HCT116 (cell line): ENCODE results near the gene PRCC. TPM values are rescaled to one million over a fixed set of nuclear protein-coding genes. Genes with fewer than 3 reads are reported as not detected.

ENCODE experiments used
- ATAC-seq: fragments of 200-7000 bp; cut with Tn5 transposase; 2 replicates; pipeline ENCODE4 v1.9.1; 2020; ENCODE audit warnings: mild to moderate bottlenecking, moderate library complexity
- BruUV-seq: library from RNA; stranded (reverse); fragments of 400-500 nt; replicated peaks from 2 replicates; lab custom pipeline; 2021; lab: Mats Ljungman, UMichigan
- CTCF ChIA-PET: fragments of 300-600 bp; sonication (Branson Sonifier 250); formaldehyde crosslinking; loops from one replicate; lab custom pipeline; 2021; ENCODE audit warnings: antibody characterized with exemption; lab: Charles Lee
- POLR2A ChIA-PET: fragments of 300-600, 350-600 bp; sonication (Branson Sonifier 250); formaldehyde crosslinking; loops from one replicate; lab custom pipeline; 2021; ENCODE audit warnings: antibody characterized with exemption; lab: Charles Lee
- RAD21 ChIA-PET, 2 experiments: fragments of 300-600 bp; sonication (Branson Sonifier 250); formaldehyde crosslinking; loops; one replicate each; lab custom pipeline; 2023; ENCODE audit warnings: low total read pairs in 2 of 2; ENCODE audit not compliant: uncharacterized antibody in 2 of 2, unreplicated experiment in 2 of 2, low non-redundant PET in 1 of 2; lab: Charles Lee
- DNase-seq: peaks from one replicate; pipeline ENCODE4 v3.0.0-alpha.2; 2010; ENCODE audit warnings: low read depth, low spot score
- H2AFZ ChIP-seq: fragments of 200-600 bp; shearing (Covaris generic), sonication (generic); 2 replicates; pipeline ENCODE4 v1.6.1; 2017; ENCODE audit warnings: low read depth, mixed run types, mixed read lengths, antibody characterized with exemption, low read length; ENCODE audit not compliant: poor library complexity, severe bottlenecking
- H3K27ac ChIP-seq: 2 replicates; pipeline ENCODE4 v1.5.1; 2012; ENCODE audit warnings: low read depth, low read length
- H3K27me3 ChIP-seq: fragments of 200-600 bp; sonication (generic); 2 replicates; pipeline ENCODE4 v1.6.1; 2016; ENCODE audit warnings: mixed run types, low read length, mixed read lengths; ENCODE audit not compliant: insufficient read depth
- H3K36me3 ChIP-seq, 2 experiments: fragments of 200-500 bp in 1 of 2; fragments of 200-600 bp in 1 of 2; sonication (Bioruptor generic) in 1 of 2; sonication (generic) in 1 of 2; 2 replicates each; pipeline versions ENCODE4 v1.5.1 to v1.6.1; 2014 to 2016; ENCODE audit warnings: low read length in 2 of 2, inconsistent platforms in 1 of 2, mixed read lengths in 1 of 2, mixed run types in 1 of 2; ENCODE audit not compliant: insufficient read depth in 2 of 2, control insufficient read depth in 1 of 2
- H3K4me1 ChIP-seq, 2 experiments: fragments of 200-600 bp in 1 of 2; sonication (generic) in 1 of 2; 2 replicates each; pipeline versions ENCODE4 v1.5.1 to v1.6.1; 2012 to 2017; ENCODE audit warnings: low read length in 2 of 2, inconsistent platforms in 1 of 2, mild to moderate bottlenecking in 1 of 2, mixed read lengths in 1 of 2, mixed run types in 1 of 2, moderate library complexity in 1 of 2; ENCODE audit not compliant: insufficient read depth in 2 of 2, control insufficient read depth in 1 of 2
- H3K4me2 ChIP-seq: fragments of 200-600 bp; sonication (generic); 2 replicates; pipeline ENCODE4 v1.6.1; 2017; ENCODE audit warnings: mixed run types, low read length, mixed read lengths
- H3K4me3 ChIP-seq, 2 experiments: fragments of 200-600 bp in 1 of 2; sonication (generic) in 1 of 2; replicated peaks in 1 of 2; 2 replicates each; pipeline ENCODE4 v1.5.1; 2011 to 2016; ENCODE audit warnings: low read length in 2 of 2, control low read depth in 1 of 2, low read depth in 1 of 2, mild to moderate bottlenecking in 1 of 2, mixed read lengths in 1 of 2, mixed run types in 1 of 2
- H3K79me2 ChIP-seq: fragments of 200-600 bp; sonication (generic); 2 replicates; pipeline ENCODE4 v1.6.1; 2017; ENCODE audit warnings: mild to moderate bottlenecking, mixed run types, low read length, moderate library complexity, mixed read lengths; ENCODE audit not compliant: insufficient read depth
- H3K9ac ChIP-seq: fragments of 200-600 bp; sonication (generic); 2 replicates; pipeline ENCODE4 v1.6.1; 2016; ENCODE audit warnings: low read length, mixed read lengths
- H3K9me2 ChIP-seq: fragments of 200-600 bp; sonication (generic), shearing (Covaris generic); 2 replicates; pipeline ENCODE4 v1.6.1; 2017; ENCODE audit warnings: mixed run types, mild to moderate bottlenecking, moderate library complexity; ENCODE audit not compliant: insufficient read depth
- H3K9me3 ChIP-seq, 2 experiments: fragments of 200-500 bp in 1 of 2; fragments of 200-600 bp in 1 of 2; sonication (Bioruptor generic) in 1 of 2; sonication (generic) in 1 of 2; 2 replicates each; pipeline ENCODE4 v1.6.1; 2014 to 2017; ENCODE audit warnings: low read length in 2 of 2, mixed read lengths in 2 of 2, inconsistent platforms in 1 of 2, low read depth in 1 of 2, mild to moderate bottlenecking in 1 of 2, mixed run types in 1 of 2, moderate library complexity in 1 of 2; ENCODE audit not compliant: control insufficient read depth in 1 of 2, insufficient read depth in 1 of 2
- H4K20me1 ChIP-seq: fragments of 200-600 bp; sonication (generic), shearing (Covaris generic); 2 replicates; pipeline ENCODE4 v1.6.1; 2017; ENCODE audit warnings: mixed run types, mild to moderate bottlenecking, moderate library complexity; ENCODE audit not compliant: insufficient read depth
- ATF3 ChIP-seq: IDR thresholded peaks from 2 replicates; pipeline ENCODE4 v1.6.1; 2012
- EGR1 ChIP-seq: IDR thresholded peaks from 2 replicates; pipeline ENCODE4 v1.6.1; 2012; ENCODE audit warnings: low read depth
- ELF1 ChIP-seq: IDR thresholded peaks from 2 replicates; pipeline ENCODE4 v1.6.1; 2012; ENCODE audit warnings: low read depth, borderline replicate concordance
- EZH2 ChIP-seq: fragments of 200-600 bp; sonication (generic); IDR thresholded peaks from 2 replicates; pipeline ENCODE4 v1.6.1; 2017; ENCODE audit warnings: antibody characterized with exemption, mixed run types
- FOSL1 ChIP-seq: IDR thresholded peaks from 2 replicates; pipeline ENCODE4 v1.6.1; 2012; ENCODE audit warnings: low read depth
- JUND ChIP-seq: IDR thresholded peaks from 2 replicates; pipeline ENCODE4 v1.6.1; 2012
- POLR2A ChIP-seq: IDR thresholded peaks from 2 replicates; pipeline ENCODE4 v1.7.0; 2011; ENCODE audit warnings: borderline replicate concordance; ENCODE audit not compliant: insufficient read depth, insufficient read length; ENCODE audit errors: extremely low read depth
- RAD21 ChIP-seq: IDR thresholded peaks from 2 replicates; pipeline ENCODE4 v1.6.1; 2012; ENCODE audit warnings: low read depth, mild to moderate bottlenecking
- SIN3A ChIP-seq: IDR thresholded peaks from 2 replicates; pipeline ENCODE4 v1.6.1; 2012; ENCODE audit warnings: low read depth
- SP1 ChIP-seq: IDR thresholded peaks from 2 replicates; pipeline ENCODE4 v1.6.1; 2012; ENCODE audit warnings: low read depth
- SRF ChIP-seq: IDR thresholded peaks from 2 replicates; pipeline ENCODE4 v1.6.1; 2012; ENCODE audit warnings: low read depth
- TCF7L2 ChIP-seq: IDR thresholded peaks from 2 replicates; pipeline ENCODE4 v1.7.0; 2011; ENCODE audit warnings: borderline replicate concordance, inconsistent platforms; ENCODE audit not compliant: insufficient read depth, insufficient read length; ENCODE audit errors: extremely low read depth
- ZFX ChIP-seq: fragments of 450-650 bp; IDR thresholded peaks from 2 replicates; pipeline ENCODE4 v1.6.1; 2017
- ZNF274 ChIP-seq: fragments of 200-500 bp; sonication (Bioruptor generic); IDR thresholded peaks from 2 replicates; pipeline ENCODE4 v1.6.1; 2014; ENCODE audit warnings: mild to moderate bottlenecking, low read depth, low read length, inconsistent platforms
- intact Hi-C: fragments of 100-400 bp; cut with micrococcal nuclease; formaldehyde crosslinking; loops from 2 replicates; pipeline ENCODE4 v1.10.0; 2022
- total RNA-seq: library from RNA; stranded (reverse); gene quantifications from one replicate; pipeline ENCODE4 v1.2.1, GENCODE V29; 2021; ENCODE audit not compliant: unreplicated experiment
- TF ChIP-seq, protein P1 (sequence below): IDR thresholded peaks from 2 replicates; pipeline ENCODE4 v1.6.1; 2011; ENCODE audit warnings: mild to moderate bottlenecking, low read length, moderate library complexity; ENCODE audit not compliant: insufficient replicate concordance; ENCODE audit errors: extremely low read depth

PRCC gene
- total RNA-seq, 1 experiment from 2014 or later: 78.1 TPM

DNA sequence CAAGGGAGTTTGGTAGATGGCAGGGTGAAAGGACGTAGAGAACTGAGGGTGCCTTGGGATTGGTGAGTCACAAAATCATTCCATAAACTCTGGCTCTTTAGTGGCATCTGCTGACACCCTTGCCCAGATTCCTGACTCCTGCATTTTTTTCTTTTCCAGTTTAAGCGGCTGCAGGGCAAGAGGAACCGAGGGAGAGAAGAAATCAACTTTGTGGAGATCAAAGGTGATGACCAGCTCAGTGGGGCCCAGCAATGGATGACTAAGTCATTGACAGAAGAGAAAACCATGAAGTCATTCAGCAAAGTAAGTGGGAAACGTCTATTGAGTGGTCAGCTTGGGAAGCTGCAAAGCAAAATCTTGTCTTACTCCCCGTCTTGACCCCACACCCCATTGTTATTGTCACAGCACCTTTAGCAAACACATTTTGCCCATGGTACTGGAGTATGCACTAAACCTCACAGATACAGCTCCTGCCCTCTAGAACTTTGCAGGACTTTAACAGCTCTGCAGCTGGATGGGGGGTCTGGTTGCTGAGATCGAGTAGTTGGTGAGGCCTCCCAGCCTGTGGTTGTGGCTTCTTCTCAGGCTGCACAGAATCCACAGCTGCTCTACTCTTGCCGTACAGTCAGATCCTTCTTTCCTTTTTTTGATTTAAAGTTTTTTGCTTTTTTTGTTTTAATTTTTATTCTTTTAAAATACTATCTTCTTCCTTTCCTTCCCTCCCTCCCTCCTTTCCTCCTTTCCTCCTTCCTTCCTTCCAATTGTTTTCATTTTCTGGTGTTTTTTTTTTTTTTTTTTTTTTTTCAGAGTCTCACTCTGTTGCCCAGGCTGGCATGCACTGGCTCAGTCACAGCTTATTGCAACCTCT is 27.4 kb downstream of the PRCC start:
- ChIA-PET POLR2A (no interaction called here), RAD21 (no interaction called here)
- no peak for DNase-seq
- Histone ChIP-seq H3K27ac (no peak overlapping the region), H3K36me3 (peaks cover 65 to 72% of the 10 kb centered on the region in 2 experiments), H3K4me1 (peaks cover 2 to 8% of the 10 kb centered on the region in 2 experiments; a peak in 2 of 4 replicates), H3K9me2 (no peaks in the 10 kb centered on the region)
- BruUV-seq: no TSS peak
- TF ChIP-seq ZNF274 (no peak), SRF (no peak), ZFX (no peak), SP1 (no peak), FOSL1 (no peak), POLR2A (no peak)
- TF ChIP-seq, all 23 proteins: peak for 0
- Histone ChIP-seq H3K4me2 (no peak overlapping the region), H3K27me3 (no peaks in the 10 kb centered on the region), H3K9ac (no peak overlapping the region), H4K20me1 (0 out of 2 replicates have a peak, but pooled peaks cover 4% of the 10 kb centered on the region), H3K4me3 (no peak overlapping the region), H2AFZ (no peak overlapping the region), H3K9me3 (no peaks in the 10 kb centered on the region), H3K79me2 (peaks cover 17% of the 10 kb centered on the region)
- ATAC-seq: no peak
- intact Hi-C loops: loop anchor here (5.0 kb wide), 1 partner anchor 133 kb away; no protein-coding TSS in a partner anchor
- CTCF ChIA-PET: interaction anchor here (1.6 kb wide), 1 partner anchor 65 kb away, joined by 6 read pairs; no protein-coding TSS in a partner anchor

GRCh38 chr1:156795374-156795733 is 28.0 kb downstream of the PRCC start:
- BruUV-seq: no TSS peak
- H3K79me2 ChIP-seq: peaks cover 13% of the 10 kb centered on the region; the same call in 1 of the 2 replicates
- no peaks in the 10 kb centered on the region for H3K9me3 ChIP-seq
- RAD21 ChIA-PET: no interaction called here
- ATAC-seq (no peak), DNase-seq (no peak)
- H3K4me2 ChIP-seq: no peak overlapping the region
- POLR2A ChIA-PET: no interaction called here
- H3K36me3 ChIP-seq: peaks cover 69 to 72% of the 10 kb centered on the region in 2 experiments
- no peak overlapping the region for H2AFZ ChIP-seq
- intact Hi-C loops: loop anchor here (5.0 kb wide), 1 partner anchor 132 kb away; no protein-coding TSS in a partner anchor
- no peak overlapping the region for H3K4me3 ChIP-seq
- TF ChIP-seq EGR1: no peak
- no peak for TF ChIP-seq SIN3A
- no peak for TF ChIP-seq ATF3
- no peak for TF ChIP-seq RAD21
- no peak for TF ChIP-seq EZH2
- TF ChIP-seq ZNF274: no peak
- TF ChIP-seq, protein P1, sequence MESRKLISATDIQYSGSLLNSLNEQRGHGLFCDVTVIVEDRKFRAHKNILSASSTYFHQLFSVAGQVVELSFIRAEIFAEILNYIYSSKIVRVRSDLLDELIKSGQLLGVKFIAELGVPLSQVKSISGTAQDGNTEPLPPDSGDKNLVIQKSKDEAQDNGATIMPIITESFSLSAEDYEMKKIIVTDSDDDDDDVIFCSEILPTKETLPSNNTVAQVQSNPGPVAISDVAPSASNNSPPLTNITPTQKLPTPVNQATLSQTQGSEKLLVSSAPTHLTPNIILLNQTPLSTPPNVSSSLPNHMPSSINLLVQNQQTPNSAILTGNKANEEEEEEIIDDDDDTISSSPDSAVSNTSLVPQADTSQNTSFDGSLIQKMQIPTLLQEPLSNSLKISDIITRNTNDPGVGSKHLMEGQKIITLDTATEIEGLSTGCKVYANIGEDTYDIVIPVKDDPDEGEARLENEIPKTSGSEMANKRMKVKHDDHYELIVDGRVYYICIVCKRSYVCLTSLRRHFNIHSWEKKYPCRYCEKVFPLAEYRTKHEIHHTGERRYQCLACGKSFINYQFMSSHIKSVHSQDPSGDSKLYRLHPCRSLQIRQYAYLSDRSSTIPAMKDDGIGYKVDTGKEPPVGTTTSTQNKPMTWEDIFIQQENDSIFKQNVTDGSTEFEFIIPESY: no peak
- TF ChIP-seq TCF7L2: no peak
- TF ChIP-seq ZFX: no peak
- no peak for TF ChIP-seq ELF1
- no peak for TF ChIP-seq JUND
- H3K27ac ChIP-seq: no peak overlapping the region
- H3K4me1 ChIP-seq: peaks cover 2 to 8% of the 10 kb centered on the region in 2 experiments; a peak in 2 of 4 replicates
- H3K27me3 ChIP-seq: no peaks in the 10 kb centered on the region
- H4K20me1 ChIP-seq: 0 out of 2 replicates have a peak, but pooled peaks cover 4% of the 10 kb centered on the region
- H3K9ac ChIP-seq: no peak overlapping the region
- CTCF ChIA-PET: interaction anchor here (1.2 to 1.5 kb wide), 2 partner anchors 65 to 69 kb away, joined by 3 to 6 read pairs; partner anchors contain the start of gene NTRK1
- H3K9me2 ChIP-seq: no peaks in the 10 kb centered on the region
